Activated naive CD8-positive, alpha-beta T cell (primary cell): ENCODE data around the gene MRTFA.

ENCODE experiments used
- H3K27ac Mint-ChIP-seq: one replicate; pipeline ENCODE4 v1.8.0; 2021; ENCODE audit warnings: mixed read lengths
- H3K27me3 Mint-ChIP-seq: one replicate; pipeline ENCODE4 v1.8.0; 2021; ENCODE audit warnings: mixed read lengths
- H3K36me3 Mint-ChIP-seq: one replicate; pipeline ENCODE4 v1.8.0; 2021; ENCODE audit warnings: mixed read lengths
- H3K4me1 Mint-ChIP-seq: one replicate; pipeline ENCODE4 v1.8.0; 2021; ENCODE audit warnings: low read depth, mixed read lengths
- H3K4me3 Mint-ChIP-seq: one replicate; pipeline ENCODE4 v1.8.0; 2021; ENCODE audit warnings: mild to moderate bottlenecking, mixed read lengths
- H3K9me3 Mint-ChIP-seq: one replicate; pipeline ENCODE4 v1.8.0; 2021; ENCODE audit warnings: low read depth, mixed read lengths

MRTFA gene

DNA sequence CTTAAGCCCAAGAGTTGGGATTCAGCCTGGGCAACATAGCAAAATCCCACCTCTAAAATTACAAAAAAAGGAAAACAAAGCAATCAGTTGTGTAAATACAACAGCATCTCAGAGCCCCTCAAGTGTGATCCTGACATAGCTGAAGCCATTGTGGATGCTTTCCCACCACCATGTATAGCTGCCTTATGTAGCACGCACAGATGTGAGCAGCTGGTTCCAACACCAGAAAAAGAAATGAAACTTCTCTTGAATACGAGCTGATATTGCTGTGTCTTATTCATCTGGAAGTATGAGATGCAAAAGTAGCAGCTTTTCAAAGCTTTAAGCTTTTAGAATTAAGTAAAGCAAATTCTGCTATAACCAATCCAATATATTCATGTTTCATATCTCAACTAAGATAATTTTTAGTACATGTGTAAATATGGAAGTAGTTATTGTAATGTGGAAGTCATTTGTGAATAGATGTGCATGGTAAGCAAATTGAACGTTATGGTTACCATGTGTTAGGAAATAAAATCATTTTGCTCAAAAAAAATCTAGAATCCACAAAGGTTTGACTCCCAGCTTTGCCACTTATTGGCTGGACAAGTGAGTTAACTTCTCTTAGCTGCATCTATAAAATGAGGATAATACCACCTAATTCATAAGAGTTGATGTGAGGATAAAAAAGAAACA is 203.0 kb downstream of the MRTFA start:
- Mint-ChIP-seq H3K4me3 (no peak overlapping the region), H3K36me3 (peaks cover 7% of the 10 kb centered on the region), H3K4me1 (peaks cover 45% of the 10 kb centered on the region), H3K27me3 (no peaks in the 10 kb centered on the region), H3K9me3 (no peaks in the 10 kb centered on the region), H3K27ac (peak overlapping the region; percentile 61)

DNA sequence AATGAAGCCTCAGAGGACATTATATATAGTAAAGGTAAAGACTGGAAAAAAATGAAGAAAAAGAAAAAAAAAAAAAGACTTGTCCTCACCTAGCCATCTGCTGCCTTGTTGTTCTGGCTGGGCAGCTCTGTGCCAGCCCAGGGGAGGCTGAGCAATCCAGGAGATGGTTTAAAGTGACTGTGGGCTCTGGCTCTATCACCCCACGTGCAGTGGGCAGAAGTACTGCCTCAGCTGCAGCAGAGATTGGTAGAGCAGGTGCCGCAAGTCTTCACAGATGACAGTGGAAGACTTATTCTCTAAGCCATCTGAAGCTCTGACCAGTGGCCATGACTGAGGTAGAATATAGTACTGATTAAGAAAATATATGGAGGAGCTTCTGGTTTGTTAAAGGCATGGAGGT is 203.9 kb downstream of the MRTFA start:
- H3K27me3 Mint-ChIP-seq, result no peaks in the 10 kb centered on the region
- H3K4me3 Mint-ChIP-seq, result no peak overlapping the region
- H3K36me3 Mint-ChIP-seq, result peaks cover 7% of the 10 kb centered on the region
- no peak overlapping the region for H3K27ac Mint-ChIP-seq
- no peaks in the 10 kb centered on the region for H3K9me3 Mint-ChIP-seq
- H3K4me1 Mint-ChIP-seq, result peaks cover 37% of the 10 kb centered on the region

DNA sequence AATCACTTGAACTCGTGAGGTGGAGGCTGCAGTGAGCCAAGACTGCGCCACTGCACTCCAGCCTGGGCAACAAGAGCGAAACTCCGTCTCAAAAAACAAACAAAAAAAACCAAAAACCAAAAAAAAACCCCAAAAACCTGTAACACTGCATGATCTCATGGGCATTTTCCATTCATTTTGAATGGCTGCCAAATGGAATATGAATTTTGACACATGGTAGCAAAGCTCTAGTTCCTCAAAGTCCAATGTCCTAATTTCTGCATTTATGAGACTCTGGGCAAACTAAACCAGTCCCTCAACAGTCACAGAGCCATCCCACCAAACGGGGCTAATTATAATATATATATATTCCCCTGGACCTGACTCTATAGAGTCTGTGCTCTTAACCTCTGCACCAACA is 204.4 kb downstream of the MRTFA start:
- no peaks in the 10 kb centered on the region for H3K27me3 Mint-ChIP-seq
- H3K27ac Mint-ChIP-seq, result no peak overlapping the region
- H3K4me3 Mint-ChIP-seq, result no peak overlapping the region
- peaks cover 7% of the 10 kb centered on the region for H3K36me3 Mint-ChIP-seq
- no peaks in the 10 kb centered on the region for H3K9me3 Mint-ChIP-seq
- peaks cover 32% of the 10 kb centered on the region for H3K4me1 Mint-ChIP-seq

DNA sequence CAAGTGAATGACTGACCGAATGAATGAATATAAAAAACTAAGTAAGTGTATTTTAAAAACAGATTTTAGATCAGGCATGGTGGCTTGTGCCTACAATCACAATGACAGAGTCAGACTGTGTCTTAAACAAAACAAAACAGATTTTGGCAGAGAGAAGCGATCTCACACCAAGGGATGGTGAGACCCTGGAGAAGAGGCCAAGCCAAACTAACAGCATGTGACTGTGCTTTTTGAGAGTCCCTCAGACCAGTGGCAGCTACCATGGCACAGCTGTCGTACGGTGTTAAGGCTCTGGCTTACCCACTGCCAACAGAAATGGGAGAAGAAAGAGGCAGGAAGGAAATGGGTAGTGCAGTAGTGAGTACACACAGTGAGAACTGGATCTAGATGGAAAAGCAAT is 205.5 kb downstream of the MRTFA start:
- H3K9me3 Mint-ChIP-seq, result no peaks in the 10 kb centered on the region
- peaks cover 7% of the 10 kb centered on the region for H3K36me3 Mint-ChIP-seq
- H3K27me3 Mint-ChIP-seq, result no peaks in the 10 kb centered on the region
- H3K4me1 Mint-ChIP-seq, result peaks cover 22% of the 10 kb centered on the region
- no peak overlapping the region for H3K4me3 Mint-ChIP-seq
- no peak overlapping the region for H3K27ac Mint-ChIP-seq

DNA sequence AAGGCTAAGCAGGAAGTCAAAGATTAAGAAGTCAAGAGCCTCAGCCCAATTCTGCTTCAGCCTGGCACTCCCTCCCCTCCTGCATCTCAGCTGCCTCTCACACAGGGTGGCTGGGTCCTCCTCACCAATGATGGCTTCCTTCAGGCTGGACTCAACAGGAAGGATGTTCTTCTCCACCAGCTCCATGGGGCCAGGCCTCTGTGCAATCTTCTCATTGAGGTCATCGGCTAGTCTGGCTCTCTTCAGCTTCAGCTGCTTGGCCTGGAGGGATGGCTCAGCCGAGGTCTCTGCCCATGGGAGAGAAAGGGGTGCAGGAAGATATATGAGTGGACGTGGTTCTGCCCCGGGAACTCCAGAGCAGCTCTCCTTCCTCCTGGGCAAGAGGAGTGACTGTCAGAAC is 207.0 kb downstream of the MRTFA start:
- H3K4me1 Mint-ChIP-seq, result peaks cover 18% of the 10 kb centered on the region
- no peaks in the 10 kb centered on the region for H3K27me3 Mint-ChIP-seq
- peaks cover 7% of the 10 kb centered on the region for H3K36me3 Mint-ChIP-seq
- H3K9me3 Mint-ChIP-seq, result no peaks in the 10 kb centered on the region
- H3K27ac Mint-ChIP-seq, result peak overlapping the region; percentile 50
- no peak overlapping the region for H3K4me3 Mint-ChIP-seq

DNA sequence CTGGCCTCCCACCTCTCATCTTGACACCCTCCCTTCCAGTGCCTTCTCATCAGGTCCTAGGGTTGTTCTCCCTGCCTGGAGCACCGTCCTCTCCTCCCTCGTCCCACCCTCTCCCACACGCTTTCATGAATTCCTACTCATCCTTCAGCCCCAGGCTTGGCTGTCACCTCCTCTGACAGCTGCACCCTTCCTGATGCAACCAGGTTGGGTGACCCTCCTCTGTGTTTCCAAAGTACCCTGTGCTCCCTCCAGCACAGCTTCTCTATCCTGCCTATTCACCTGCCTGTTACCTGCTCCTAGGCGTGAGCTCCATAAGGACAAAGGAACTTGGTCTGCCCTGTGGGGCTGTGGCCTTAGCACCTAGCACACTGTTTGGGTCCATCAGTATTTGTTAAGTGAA is 207.7 kb downstream of the MRTFA start:
- Mint-ChIP-seq H3K36me3 (peaks cover 4% of the 10 kb centered on the region), H3K4me3 (no peak overlapping the region)

DNA sequence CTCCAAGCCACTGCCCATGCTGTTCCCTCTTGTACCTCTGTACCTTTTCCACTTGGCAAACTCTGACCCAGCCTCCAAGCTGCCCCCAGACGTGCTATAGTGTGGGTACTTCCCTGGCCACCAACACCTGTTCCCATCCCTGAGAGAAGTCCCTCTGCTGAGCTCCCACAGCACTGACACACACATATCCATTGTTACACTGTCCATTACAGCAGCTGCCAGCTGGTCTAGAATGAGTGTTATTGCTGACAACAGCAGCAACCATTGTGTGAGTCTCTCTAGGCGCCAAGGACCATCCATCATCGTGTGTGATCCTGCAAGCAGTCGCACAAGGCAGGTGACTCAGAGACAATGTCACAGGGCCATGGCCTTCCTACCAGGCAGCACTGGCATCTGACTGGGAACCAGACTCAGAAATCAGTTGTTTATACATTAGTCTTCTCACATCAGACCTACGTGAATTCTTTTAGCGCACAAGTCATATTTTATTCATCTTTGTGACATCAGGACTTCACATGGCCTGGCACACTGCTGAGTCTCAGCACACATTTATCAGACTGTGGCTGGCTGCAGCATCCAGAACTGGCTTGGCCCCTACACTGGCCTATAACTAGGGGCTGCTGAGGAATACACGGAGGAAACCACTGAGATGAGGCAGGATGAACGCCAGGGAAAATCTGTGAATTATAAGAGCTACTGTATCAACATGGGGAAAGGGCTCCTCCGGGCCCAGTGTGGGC is 209.8 kb downstream of the MRTFA start:
- Mint-ChIP-seq H3K36me3 (peaks cover 4% of the 10 kb centered on the region), H3K9me3 (no peaks in the 10 kb centered on the region), H3K4me1 (peaks cover 19% of the 10 kb centered on the region), H3K4me3 (no peak overlapping the region), H3K27ac (peak overlapping the region; percentile 28), H3K27me3 (no peaks in the 10 kb centered on the region)

More for the DNA sequence above, 207.7 kb downstream of the MRTFA start:
- Mint-ChIP-seq H3K27me3 (no peaks in the 10 kb centered on the region), H3K4me1 (peaks cover 16% of the 10 kb centered on the region), H3K9me3 (no peaks in the 10 kb centered on the region), H3K27ac (peak overlapping the region; percentile 77)

DNA sequence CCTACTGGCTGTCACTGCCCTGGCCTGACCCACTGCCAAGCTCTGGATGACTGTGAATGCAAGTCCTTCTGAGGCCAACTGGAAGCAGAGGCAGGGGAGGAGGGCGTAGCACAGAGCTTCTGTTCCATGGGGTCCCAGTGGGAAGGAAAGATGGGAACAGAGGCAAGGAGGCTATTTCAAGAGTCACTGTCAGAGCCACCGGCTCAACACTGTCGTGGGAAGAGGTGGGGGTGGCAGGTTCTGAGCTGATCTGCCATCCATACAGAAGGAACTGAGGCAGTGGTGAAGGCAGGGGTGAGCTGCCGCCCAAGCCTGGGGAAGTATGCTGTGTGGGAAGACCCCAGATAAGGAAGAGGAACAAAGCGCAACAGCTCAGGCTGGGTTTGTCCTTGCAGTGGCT is 211.4 kb downstream of the MRTFA start:
- peaks cover 13% of the 10 kb centered on the region for H3K4me1 Mint-ChIP-seq
- no peak overlapping the region for H3K4me3 Mint-ChIP-seq
- H3K27ac Mint-ChIP-seq, result no peak overlapping the region
- no peaks in the 10 kb centered on the region for H3K27me3 Mint-ChIP-seq
- H3K9me3 Mint-ChIP-seq, result no peaks in the 10 kb centered on the region
- peaks cover 4% of the 10 kb centered on the region for H3K36me3 Mint-ChIP-seq

DNA sequence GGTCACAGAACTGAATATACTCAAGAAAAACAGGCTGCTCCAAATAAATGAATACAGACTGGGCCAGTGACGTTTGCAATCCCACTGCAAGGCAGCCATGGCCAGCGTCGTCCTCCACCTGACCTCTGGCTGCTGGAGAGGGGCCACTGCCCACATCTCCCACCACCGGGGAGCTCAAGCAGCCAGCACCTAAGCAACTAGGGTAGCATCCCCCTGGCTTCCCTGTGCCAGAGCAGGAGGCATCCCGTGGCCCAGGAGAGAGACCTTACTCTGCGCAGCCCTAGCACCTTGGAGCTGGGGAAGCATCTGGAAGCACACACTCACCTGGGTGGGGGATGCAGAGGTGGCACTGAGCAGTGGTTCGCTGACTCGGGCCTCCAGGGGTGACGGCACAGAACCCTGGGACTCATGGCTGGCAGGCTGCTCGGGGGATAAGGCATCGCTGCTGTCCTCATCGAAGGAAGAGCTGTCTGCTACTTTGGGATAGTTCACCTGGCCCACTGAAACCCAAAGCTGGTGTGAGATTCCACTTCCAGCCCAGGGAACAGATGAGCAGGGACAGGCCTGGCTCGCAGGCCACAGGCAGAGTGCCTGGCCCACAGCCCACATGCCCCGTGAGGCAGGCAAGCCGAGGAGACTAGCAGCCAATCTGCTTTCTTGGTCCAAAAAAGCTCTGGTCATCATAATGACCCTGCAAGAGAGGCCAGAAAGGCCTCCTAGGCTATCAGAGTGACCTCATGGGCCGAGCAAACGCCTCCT is 212.5 kb downstream of the MRTFA start:
- Mint-ChIP-seq H3K36me3 (peaks cover 4% of the 10 kb centered on the region), H3K9me3 (no peaks in the 10 kb centered on the region), H3K27me3 (no peaks in the 10 kb centered on the region), H3K4me3 (no peak overlapping the region), H3K4me1 (peaks cover 18% of the 10 kb centered on the region), H3K27ac (no peak overlapping the region)

DNA sequence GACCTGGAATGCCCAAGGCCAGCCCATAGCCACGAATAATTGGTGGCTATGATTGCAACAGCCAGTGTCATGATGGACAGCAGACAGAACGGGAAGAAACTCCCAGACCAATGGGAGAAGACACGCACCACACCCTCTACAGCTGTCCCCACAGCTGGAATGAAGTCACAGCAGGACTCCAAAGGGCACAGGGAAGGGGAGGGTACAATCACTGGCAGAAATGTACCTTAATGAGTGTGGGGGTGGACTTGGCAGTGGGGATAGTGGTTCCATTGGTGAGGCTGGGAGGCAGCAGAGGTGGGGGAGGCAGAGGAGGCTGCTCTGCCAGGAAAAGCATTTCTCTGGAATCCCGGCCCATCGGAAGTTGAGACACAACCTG is 213.2 kb downstream of the MRTFA start:
- H3K9me3 Mint-ChIP-seq, result no peaks in the 10 kb centered on the region
- no peaks in the 10 kb centered on the region for H3K36me3 Mint-ChIP-seq
- peak overlapping the region; percentile 46 for H3K27ac Mint-ChIP-seq
- peaks cover 12% of the 10 kb centered on the region for H3K4me1 Mint-ChIP-seq
- H3K27me3 Mint-ChIP-seq, result no peaks in the 10 kb centered on the region
- H3K4me3 Mint-ChIP-seq, result no peak overlapping the region

DNA sequence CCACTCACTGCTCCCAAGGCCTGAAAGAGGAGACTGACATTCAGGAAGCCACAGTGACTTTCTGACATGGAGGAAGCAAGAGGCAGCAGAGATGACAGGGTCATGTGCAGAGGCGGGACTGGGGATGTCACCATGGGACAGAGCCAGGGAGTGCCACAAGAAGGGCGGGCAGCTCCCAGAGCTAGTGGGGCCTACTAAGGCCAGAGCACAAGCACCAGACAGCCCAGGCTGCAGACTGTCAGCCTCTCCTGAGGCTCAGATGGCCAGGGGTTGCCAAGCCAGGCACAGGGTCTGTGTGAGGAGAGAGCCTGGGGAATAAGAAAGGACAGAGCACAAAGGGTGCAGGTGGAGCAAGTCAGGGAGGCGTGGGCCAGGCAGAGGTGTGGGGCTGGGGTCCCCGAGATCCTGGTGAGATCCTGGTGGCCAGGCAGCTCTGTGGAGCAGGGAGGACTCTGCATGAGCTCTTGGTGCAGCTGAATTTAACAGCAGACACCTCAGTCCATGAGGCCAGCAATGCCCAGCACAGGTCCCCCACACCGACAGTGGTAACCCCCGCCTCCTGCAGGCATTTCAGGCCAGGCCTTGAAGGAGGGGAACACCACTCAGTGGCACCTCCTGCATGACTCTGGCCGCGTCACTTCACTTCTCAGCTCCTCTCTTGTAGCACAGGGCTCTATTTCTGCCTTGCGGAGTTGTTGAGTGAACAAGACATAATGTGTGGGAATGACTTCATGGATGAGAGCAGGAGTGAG is 213.8 kb downstream of the MRTFA start:
- H3K36me3 Mint-ChIP-seq, result no peaks in the 10 kb centered on the region
- peak overlapping the region; percentile 74 for H3K27ac Mint-ChIP-seq
- peaks cover 17% of the 10 kb centered on the region for H3K4me1 Mint-ChIP-seq
- no peaks in the 10 kb centered on the region for H3K9me3 Mint-ChIP-seq
- no peaks in the 10 kb centered on the region for H3K27me3 Mint-ChIP-seq
- H3K4me3 Mint-ChIP-seq, result no peak overlapping the region

DNA sequence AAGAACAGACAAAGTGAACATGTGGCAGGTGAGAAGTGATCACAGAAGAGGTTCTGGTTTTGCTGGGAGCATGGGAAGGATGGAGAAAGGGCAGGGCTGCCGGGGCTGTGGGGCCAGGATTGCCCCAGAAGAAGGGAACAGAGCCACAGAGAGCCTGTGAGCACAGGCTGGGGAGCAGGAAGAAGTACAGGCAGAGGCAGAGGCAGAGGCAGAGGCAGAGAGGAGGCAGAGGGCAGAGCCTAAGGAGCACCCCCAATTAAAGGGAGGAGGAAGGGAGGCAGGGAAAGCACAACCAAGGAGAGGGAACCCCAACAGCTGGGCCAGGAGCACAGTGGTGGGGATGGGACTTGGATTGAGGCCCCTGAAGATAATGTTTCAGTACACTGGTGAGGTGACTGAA is 214.6 kb downstream of the MRTFA start:
- H3K9me3 Mint-ChIP-seq, result no peaks in the 10 kb centered on the region
- H3K4me1 Mint-ChIP-seq, result peaks cover 17% of the 10 kb centered on the region
- no peaks in the 10 kb centered on the region for H3K27me3 Mint-ChIP-seq
- H3K36me3 Mint-ChIP-seq, result no peaks in the 10 kb centered on the region
- no peak overlapping the region for H3K4me3 Mint-ChIP-seq
- peak overlapping the region; percentile 74 for H3K27ac Mint-ChIP-seq

DNA sequence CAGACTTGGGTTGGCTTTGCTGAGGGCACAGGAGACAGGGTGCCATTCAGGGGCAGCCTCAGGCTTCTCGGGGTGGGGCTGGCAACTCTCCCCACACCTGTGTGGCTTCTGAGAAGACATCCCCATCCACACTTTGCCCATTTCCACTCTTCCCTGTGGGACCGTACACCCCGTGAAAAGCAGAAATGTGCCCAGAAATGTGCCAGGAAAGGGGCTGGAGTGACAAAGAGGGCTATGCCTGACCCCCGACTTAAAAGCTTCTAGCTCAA is 215.5 kb downstream of the MRTFA start:
- Mint-ChIP-seq H3K27me3 (no peaks in the 10 kb centered on the region), H3K4me1 (peaks cover 24% of the 10 kb centered on the region), H3K9me3 (no peaks in the 10 kb centered on the region), H3K4me3 (no peak overlapping the region), H3K36me3 (no peaks in the 10 kb centered on the region), H3K27ac (no peak overlapping the region)

DNA sequence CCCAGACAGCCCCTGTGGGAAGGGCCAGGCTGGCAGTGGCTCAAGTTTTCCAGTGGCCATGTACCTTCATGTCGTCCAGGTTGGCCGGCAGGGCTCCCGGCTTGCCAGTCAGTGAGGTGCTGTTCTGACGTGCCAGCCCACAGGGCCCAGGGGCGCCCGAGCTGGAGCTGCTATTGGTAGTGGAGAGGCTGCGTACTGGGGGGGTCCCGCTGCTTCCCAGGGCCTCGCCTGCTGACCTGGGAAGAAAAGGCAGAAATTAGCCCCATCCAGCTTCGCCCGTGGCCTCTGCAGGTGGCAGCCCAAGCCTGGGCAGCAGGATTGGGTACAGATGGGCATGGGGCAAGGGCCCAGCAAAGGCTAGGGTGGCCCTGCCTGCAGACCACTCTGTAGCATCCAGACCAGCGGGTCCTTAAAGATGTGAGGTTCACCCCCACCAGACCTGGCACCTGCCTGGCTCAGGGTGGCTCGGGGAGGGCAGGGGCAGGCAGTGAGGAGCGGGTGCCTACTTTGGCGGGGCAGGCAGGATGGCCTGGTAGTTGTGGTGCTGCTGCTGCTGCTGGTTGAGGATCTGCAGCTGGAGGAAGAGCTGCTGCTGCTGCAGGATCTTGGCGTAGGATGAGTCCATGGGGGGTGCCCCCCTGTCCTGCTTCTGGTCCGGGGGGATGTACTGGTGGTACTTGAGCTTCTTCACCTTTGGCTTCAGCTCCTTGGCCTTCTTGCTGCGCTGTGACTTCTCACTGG is 216.0 kb downstream of the MRTFA start:
- Mint-ChIP-seq H3K9me3 (no peaks in the 10 kb centered on the region), H3K4me1 (peaks cover 29% of the 10 kb centered on the region), H3K36me3 (no peaks in the 10 kb centered on the region), H3K4me3 (no peak overlapping the region), H3K27ac (no peak overlapping the region), H3K27me3 (no peaks in the 10 kb centered on the region)
